GM23248 (cell line): ENCODE results near the gene RADX.

Source experiments
- EZH2 ChIP-seq: fragments of 200-600 bp; sonication (generic); IDR thresholded peaks from 2 replicates; pipeline ENCODE4 v1.6.1; 2018; ENCODE audit warnings: antibody characterized with exemption, mild to moderate bottlenecking; ENCODE audit not compliant: insufficient read depth, poor library complexity, severe bottlenecking
- EZH2phosphoT487 ChIP-seq: fragments of 200-600 bp; sonication (generic); IDR thresholded peaks from 2 replicates; pipeline ENCODE4 v1.6.1; 2018; ENCODE audit warnings: antibody characterized with exemption, moderate library complexity, mild to moderate bottlenecking, low read depth; ENCODE audit not compliant: insufficient read depth

GRCh38 chrX:106612393-106612763 is 600 bp downstream of the RADX start:
- TF ChIP-seq EZH2 (no peak), EZH2phosphoT487 (no peak)
